Measurements from ENCODE around the gene EIF4G1. TPM values are rescaled to one million over a fixed set of nuclear protein-coding genes. Genes with fewer than 3 reads are reported as not detected.

The EIF4G1 gene
- total RNA-seq, 4 donors from 2014 or later = 474 to 863 (median 735) TPM

- no peaks in the 10 kb centered on the region for H3K9me3 ChIP-seq
- no peaks in the 10 kb centered on the region for H3K36me3 ChIP-seq
- in situ Hi-C loops (cut with MboI; ENCODE audit: low sequenced_read_pairs in 4 of 4) = loop anchor here in 3 of 4 donors (25.0 kb wide), 3 partner anchors 403 to 453 kb away; partner anchors contain the start of gene VPS8 (in 1 of the 3)
- peaks cover 14 to 23% of the 10 kb centered on the region in 2 donors for H3K4me1 ChIP-seq
- no peaks in the 10 kb centered on the region for H3K27me3 ChIP-seq
- H3K4me3 ChIP-seq = no peak overlapping the region
- intact Hi-C loops (cut with DNase I; ENCODE audit: low total_unique reads) = loop anchor here (5.0 to 10.0 kb wide), 2 partner anchors 172 to 415 kb away; partner anchors contain the start of gene ABCF3
- TF ChIP-seq CTCF (IDR thresholded peaks at IDR 0.05 in 4 of 5, conservative IDR thresholded peaks at IDR 0.05 in 1 of 5) (no peak), POLR2A (IDR thresholded peaks at IDR 0.05) (no peak)
- DNase-seq (no peak), ATAC-seq (no peak)
- H3K27ac ChIP-seq = no peak overlapping the region
Measured at GRCh38 chr3:184359610-184360009, 45.2 kb downstream of the EIF4G1 start.

GRCh38 chr3:184360070-184360928, 45.9 kb downstream of the EIF4G1 start:
- peaks cover 17 to 23% of the 10 kb centered on the region in 2 donors for H3K4me1 ChIP-seq
- intact Hi-C loops (cut with DNase I; ENCODE audit: low total_unique reads) (loop anchor here (5.0 to 10.0 kb wide), 2 partner anchors 173 to 415 kb away; partner anchors contain the start of gene ABCF3), in situ Hi-C loops (cut with MboI; ENCODE audit: low sequenced_read_pairs in 4 of 4) (loop anchor here in 3 of 4 donors (25.0 kb wide), 3 partner anchors 402 to 452 kb away; partner anchors contain the start of gene VPS8 (in 1 of the 3))
- DNase-seq (no peak), ATAC-seq (no peak)
- H3K36me3 ChIP-seq = peaks cover 0 to 6% of the 10 kb centered on the region in 2 donors
- H3K27me3 ChIP-seq = no peaks in the 10 kb centered on the region
- H3K9me3 ChIP-seq = no peaks in the 10 kb centered on the region
- no peak overlapping the region for H3K27ac ChIP-seq
- TF ChIP-seq CTCF (IDR thresholded peaks at IDR 0.05 in 4 of 5, conservative IDR thresholded peaks at IDR 0.05 in 1 of 5) (no peak), POLR2A (IDR thresholded peaks at IDR 0.05) (no peak)
- peak overlapping the region; percentile 58 to 94 (median 76) for H3K4me3 ChIP-seq

- in situ Hi-C loops (cut with MboI; ENCODE audit: low sequenced_read_pairs in 4 of 4) (loop anchor here in 3 of 4 donors (25.0 kb wide), 3 partner anchors 401 to 451 kb away; partner anchors contain the start of gene VPS8 (in 1 of the 3)), intact Hi-C loops (cut with DNase I; ENCODE audit: low total_unique reads) (loop anchor here (5.0 to 10.0 kb wide), 2 partner anchors 174 to 414 kb away; partner anchors contain the start of gene ABCF3)
- TF ChIP-seq POLR2A (IDR thresholded peaks at IDR 0.05) = no peak
- no peak for TF ChIP-seq CTCF (IDR thresholded peaks at IDR 0.05 in 4 of 5, conservative IDR thresholded peaks at IDR 0.05 in 1 of 5)
- ATAC-seq (no peak), DNase-seq (no peak)
- H3K4me1 ChIP-seq = peaks cover 17 to 23% of the 10 kb centered on the region in 2 donors
- peaks cover 0 to 7% of the 10 kb centered on the region in 2 donors for H3K36me3 ChIP-seq
- H3K9me3 ChIP-seq = no peaks in the 10 kb centered on the region
- H3K27ac ChIP-seq = peak overlapping the region; percentile 91 to 100 (median 95)
- H3K27me3 ChIP-seq = no peaks in the 10 kb centered on the region
- peak overlapping the region; percentile 58 to 94 (median 76) for H3K4me3 ChIP-seq
Measured at GRCh38 chr3:184360929-184361531, 46.6 kb downstream of the EIF4G1 start.

GRCh38 chr3:184361532-184361931, 47.1 kb downstream of the EIF4G1 start, which contains the start of the genes CLCN2 and POLR2H:
Gene CLCN2, minus strand, starts transcription at chr3:184361605. Its CDS starts 126 bp downstream, at chr3:184361479.
Gene POLR2H, plus strand, starts transcription at chr3:184361710. Its CDS starts 1,783 bp downstream, at chr3:184363493.
- in situ Hi-C loops (cut with MboI; ENCODE audit: low sequenced_read_pairs in 4 of 4) = loop anchor here in 3 of 4 donors (25.0 kb wide), 3 partner anchors 401 to 451 kb away; partner anchors contain the start of gene VPS8 (in 1 of the 3)
- Histone ChIP-seq H3K4me1 (peaks cover 17 to 23% of the 10 kb centered on the region in 2 donors), H3K27ac (peak within 1 kb of the TSS; percentile 91 to 100 (median 95)), H3K36me3 (peaks cover 0 to 10% of the 10 kb centered on the region in 2 donors), H3K9me3 (no peaks in the 10 kb centered on the region), H3K27me3 (no peaks in the 10 kb centered on the region), H3K4me3 (peak within 1 kb of the TSS; percentile 58 to 94 (median 76))
- peak; percentile 24 to 38 for ATAC-seq
- TF ChIP-seq CTCF (IDR thresholded peaks at IDR 0.05 in 4 of 5, conservative IDR thresholded peaks at IDR 0.05 in 1 of 5) = no peak
- peak; percentile 77 to 80 for TF ChIP-seq POLR2A (IDR thresholded peaks at IDR 0.05)
- intact Hi-C loops (cut with DNase I; ENCODE audit: low total_unique reads) = loop anchor here (5.0 to 10.0 kb wide), 2 partner anchors 174 to 413 kb away; partner anchors contain the start of gene ABCF3
- no peak for DNase-seq

Data from gastrocnemius medialis (tissue), 4 donors.